ENCODE measurements around the gene DOCK4.
"Not testable (repeated sequence)": the region's sequence is repeated elsewhere in the genome, so short reads cannot be mapped to it uniquely, and the experiment has no call there.

DOCK4 gene

GRCh38 chr7:111937163-111937562 lies 269.0 kb downstream of the DOCK4 start:
- DNase-seq = no peak

- DNase-seq = no peak
Observed at GRCh38 chr7:111933609-111934008, 272.6 kb downstream of the DOCK4 start.

- DNase-seq = no peak
Observed at GRCh38 chr7:111931958-111932357, 274.2 kb downstream of the DOCK4 start.

- DNase-seq = peak in 1 of 2 experiments; percentile 27
Observed at GRCh38 chr7:111931016-111931517, 275.1 kb downstream of the DOCK4 start.

GRCh38 chr7:111929264-111929663 lies 276.9 kb downstream of the DOCK4 start:
- no peak for DNase-seq

- DNase-seq = no peak
Observed at GRCh38 chr7:111927353-111928019, 278.7 kb downstream of the DOCK4 start.

GRCh38 chr7:111920329-111920728 lies 285.9 kb downstream of the DOCK4 start:
- DNase-seq = peak; percentile 28 to 69

GRCh38 chr7:111919631-111920179 lies 286.5 kb downstream of the DOCK4 start:
- DNase-seq = peak; percentile 72 to 88

GRCh38 chr7:111919164-111919563 lies 287.0 kb downstream of the DOCK4 start:
- no peak for DNase-seq

- DNase-seq = no peak
Observed at GRCh38 chr7:111918461-111918860, 287.7 kb downstream of the DOCK4 start.

- not testable (repeated sequence) for DNase-seq
Observed at GRCh38 chr7:111917404-111917803, 288.8 kb downstream of the DOCK4 start.

GRCh38 chr7:111914291-111914690 lies 291.9 kb downstream of the DOCK4 start:
- DNase-seq = no peak

GRCh38 chr7:111911166-111911961 lies 294.8 kb downstream of the DOCK4 start:
- DNase-seq = no peak

- no peak for DNase-seq
Observed at GRCh38 chr7:111910656-111911055, 295.5 kb downstream of the DOCK4 start.

- DNase-seq = not testable (repeated sequence)
Observed at GRCh38 chr7:111908673-111909072, 297.5 kb downstream of the DOCK4 start.

- no peak for DNase-seq
Observed at GRCh38 chr7:111903797-111904196, 302.4 kb downstream of the DOCK4 start.

- DNase-seq = no peak
Observed at GRCh38 chr7:111903016-111903415, 303.2 kb downstream of the DOCK4 start.

GRCh38 chr7:111900283-111900682 lies 305.9 kb downstream of the DOCK4 start:
- DNase-seq = no peak

GRCh38 chr7:111895049-111895448 lies 311.1 kb downstream of the DOCK4 start:
- no peak for DNase-seq

- no peak for DNase-seq
Observed at GRCh38 chr7:111894518-111894917, 311.7 kb downstream of the DOCK4 start.

- DNase-seq = no peak
Observed at GRCh38 chr7:111893190-111893589, 313.0 kb downstream of the DOCK4 start.

- DNase-seq = no peak
Observed at GRCh38 chr7:111892588-111892987, 313.6 kb downstream of the DOCK4 start.

GRCh38 chr7:111887734-111888133 lies 318.5 kb downstream of the DOCK4 start:
- no peak for DNase-seq

- no peak for DNase-seq
Observed at GRCh38 chr7:111886233-111886632, 320.0 kb downstream of the DOCK4 start.
